Measurements from ENCODE around the gene RFTN1. TPM values are rescaled to one million over a fixed set of nuclear protein-coding genes. Genes with fewer than 3 reads are reported as not detected.

The RFTN1 gene, protein sequence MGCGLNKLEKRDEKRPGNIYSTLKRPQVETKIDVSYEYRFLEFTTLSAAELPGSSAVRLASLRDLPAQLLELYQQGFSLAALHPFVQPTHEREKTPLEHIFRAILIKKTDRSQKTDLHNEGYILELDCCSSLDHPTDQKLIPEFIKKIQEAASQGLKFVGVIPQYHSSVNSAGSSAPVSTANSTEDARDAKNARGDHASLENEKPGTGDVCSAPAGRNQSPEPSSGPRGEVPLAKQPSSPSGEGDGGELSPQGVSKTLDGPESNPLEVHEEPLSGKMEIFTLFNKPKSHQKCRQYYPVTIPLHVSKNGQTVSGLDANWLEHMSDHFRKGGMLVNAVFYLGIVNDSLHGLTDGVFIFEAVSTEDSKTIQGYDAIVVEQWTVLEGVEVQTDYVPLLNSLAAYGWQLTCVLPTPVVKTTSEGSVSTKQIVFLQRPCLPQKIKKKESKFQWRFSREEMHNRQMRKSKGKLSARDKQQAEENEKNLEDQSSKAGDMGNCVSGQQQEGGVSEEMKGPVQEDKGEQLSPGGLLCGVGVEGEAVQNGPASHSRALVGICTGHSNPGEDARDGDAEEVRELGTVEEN
- total RNA-seq: 24.4 TPM

DNA sequence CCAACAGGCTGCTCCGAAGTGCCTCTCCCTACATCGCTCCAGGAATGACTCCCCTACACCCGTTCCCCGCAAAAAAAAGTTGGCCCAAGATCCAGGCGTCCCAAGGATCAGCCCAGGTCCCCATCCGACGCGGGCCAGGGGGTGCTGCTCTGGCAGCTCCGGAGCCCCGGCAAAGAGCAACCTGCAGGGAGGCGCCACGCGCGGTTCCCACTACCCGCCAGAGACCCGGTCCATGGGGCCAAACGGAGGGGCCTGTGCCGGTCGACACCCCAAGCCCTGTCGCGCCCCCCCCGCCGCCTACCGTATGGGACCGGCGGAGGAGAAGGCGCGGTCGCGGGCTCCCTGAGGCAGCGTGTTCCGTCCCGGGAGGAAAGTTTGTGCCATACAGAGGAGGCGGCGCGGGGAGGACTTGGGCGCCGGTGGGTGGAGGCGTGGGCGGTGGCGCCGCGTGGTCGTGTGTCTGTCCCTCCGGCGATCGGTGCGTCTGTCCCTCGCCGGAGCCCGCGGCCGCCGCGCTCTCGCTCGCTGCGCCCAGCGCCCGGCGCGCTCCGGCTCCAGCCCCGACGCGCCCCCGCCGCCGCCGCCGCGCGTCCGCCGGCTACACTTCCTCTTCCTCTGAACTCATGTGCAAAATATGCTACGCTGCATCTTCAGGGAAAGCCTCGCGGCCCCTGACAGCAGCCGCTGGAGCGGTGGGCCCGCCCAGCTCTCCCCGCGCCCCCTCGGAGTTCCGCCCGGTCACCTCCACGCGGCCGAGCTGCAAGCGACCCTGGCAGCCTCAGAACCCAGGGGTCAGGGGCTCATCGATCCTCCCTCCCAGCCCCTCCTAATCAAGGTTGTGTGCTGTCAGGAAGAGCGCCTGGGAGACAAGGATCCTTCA lies at the start of gene RFTN1:
TSS of gene RFTN1 (minus strand) at position 559 of the 880 bp plus-strand sequence. CDS start 19,830 bp downstream, outside the sequence.
- DNase-seq (ENCODE audit: low spot score): peak; percentile 49

DNA sequence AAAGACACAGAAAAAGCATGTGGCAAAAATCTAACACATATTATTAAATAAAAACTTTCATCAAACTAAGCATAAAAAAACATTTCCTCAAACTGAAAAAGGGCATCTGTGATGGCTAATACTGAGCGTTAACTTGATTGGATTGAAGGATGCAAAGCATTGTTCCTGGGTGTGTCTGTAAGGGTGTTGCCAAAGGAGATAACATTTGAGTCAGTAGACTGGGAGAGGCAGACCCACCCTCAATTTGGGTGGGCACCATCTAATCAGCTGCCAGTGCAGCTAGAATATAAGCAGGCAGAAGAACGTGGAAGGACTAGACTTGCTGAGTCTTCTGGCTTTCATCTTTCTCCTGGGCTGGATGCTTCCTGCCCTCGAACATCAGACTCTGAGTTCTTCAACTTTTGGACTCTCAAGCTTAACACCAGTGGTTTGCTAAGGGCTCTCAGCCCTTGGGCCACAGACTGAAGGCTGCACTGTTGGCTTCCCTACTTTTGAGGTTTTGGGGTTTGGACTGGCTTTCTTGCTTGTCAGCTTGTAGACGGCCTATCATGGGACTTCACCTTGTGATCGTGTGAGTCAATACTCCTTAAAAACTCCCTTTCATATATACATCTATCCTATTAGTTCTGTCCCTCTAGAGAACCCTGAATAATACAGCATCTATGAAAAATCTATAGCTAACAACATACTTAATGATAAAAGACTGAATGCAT lies 46.3 kb upstream of the RFTN1 start:
- no peak for DNase-seq (ENCODE audit: low spot score)

DNA sequence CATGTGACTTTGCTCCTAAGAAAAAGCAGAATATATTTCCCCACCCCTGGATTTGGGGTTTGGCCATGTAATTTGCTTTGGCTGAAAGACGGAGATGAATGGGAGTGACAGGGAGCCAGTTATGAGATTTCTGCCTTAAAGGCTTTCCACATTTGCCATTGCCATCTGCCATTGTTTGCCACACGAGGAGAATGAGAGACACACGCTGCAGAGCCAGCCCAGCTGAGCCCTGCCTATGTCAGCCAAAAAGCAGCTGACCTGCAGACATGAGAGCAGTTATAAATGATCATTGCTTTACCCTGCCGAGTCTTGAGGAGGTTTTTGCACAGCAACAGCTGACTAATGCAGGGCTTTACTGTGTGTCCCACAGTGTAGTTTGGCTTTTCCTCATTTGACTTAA lies 40.6 kb upstream of the RFTN1 start:
- no peak for DNase-seq (ENCODE audit: low spot score)

DNA sequence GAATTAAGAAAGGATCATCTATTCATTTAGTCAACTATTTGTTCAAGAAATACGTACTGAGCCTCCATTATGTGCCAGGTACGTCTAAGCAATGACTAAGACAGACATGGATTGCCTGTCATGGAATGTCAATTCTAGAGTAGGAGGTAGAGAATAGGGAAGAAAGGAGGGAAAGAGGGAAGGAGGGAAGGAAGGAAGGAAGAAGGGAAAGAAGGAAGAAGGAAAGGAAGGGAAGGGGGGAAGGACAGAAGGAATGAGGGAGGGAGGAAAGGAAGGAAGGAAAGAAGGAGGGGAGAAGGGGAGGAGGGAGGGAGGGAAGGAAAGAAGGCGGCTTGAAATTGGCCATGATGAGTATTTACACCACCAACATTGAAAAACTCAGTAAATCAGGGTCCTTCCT lies 39.3 kb upstream of the RFTN1 start:
- no peak for DNase-seq (ENCODE audit: low spot score)

DNA sequence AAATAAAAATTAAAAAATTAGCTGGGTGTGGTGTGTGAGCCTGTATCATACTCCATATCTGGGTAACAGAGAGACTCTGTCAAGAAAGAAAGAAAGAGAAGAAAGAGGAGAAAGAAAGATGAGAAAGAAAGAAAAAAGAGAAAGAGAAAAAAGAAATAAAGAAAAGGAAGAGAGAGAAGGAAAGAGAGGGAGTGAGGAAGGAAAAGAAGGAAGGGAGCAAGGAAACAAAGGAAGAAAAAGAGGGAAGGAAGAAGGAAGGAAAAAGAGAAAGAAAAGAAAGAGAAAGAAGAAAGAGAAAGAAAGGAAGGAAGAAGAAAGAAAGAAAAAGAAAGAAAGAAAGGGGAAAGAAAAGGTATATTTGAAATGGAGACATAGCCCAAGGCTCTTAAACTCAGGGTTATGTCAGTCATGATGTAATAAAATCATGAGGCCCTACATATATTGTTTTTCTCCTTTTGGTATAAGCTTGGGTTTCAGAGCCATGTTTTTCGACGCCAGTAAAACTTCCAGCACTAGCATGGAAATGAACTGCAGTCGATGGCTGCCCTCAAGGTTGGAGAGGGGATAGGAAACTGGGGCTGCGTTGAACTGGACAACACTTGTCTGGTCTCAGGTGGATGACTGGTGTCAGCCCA lies 38.0 kb upstream of the RFTN1 start:
- no peak for DNase-seq (ENCODE audit: low spot score)

DNA sequence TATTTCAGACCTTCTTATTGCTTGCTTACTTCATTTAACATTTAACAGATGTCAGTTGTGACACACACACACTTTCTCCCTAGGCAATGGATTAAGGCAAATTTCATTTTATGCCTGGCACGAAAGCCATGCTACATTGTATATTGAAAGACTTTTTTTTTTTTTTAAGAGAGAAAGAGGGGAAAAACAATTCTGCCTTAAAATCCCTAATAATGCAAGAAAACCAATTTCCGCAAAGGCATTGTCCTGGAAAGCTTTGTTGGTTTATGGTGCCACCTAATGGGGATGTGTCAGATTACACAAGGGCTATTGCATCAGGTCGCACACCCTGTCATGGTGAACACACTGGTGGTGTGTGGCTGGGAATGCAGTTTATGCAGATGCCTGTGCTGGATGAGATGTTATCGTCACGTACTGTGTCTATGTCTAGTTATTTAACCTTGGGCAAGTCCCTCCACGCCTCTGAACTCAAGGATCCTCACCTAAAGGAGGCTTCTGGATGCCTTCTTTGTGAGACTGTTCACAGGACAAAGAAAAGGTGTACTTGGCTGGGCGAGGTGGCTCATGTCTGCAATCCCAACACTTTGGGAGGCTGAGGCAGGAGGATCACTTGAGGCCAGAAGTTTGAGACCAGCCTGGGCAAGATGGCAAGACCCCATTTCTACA lies 37.3 kb upstream of the RFTN1 start:
- peak; percentile 84 for DNase-seq (ENCODE audit: low spot score)

DNA sequence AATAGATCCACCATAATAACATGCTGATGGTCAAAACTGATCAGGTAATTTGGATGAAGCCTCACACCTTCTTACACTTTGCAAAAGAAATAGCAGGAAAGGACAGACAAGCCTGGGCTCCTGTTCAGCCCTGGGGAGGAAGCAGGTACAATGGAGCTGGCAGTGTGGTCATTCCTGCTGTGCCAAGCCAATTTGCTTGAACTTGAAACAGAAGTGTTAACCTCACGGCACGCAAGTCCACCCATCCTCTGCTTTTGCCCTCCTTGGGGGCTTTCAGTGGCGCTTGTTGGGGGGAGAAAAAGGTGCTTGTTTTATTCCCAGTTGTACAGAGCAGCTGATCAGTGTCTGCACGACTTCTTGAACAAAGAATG lies 36.8 kb upstream of the RFTN1 start:
- DNase-seq (ENCODE audit: low spot score): no peak

DNA sequence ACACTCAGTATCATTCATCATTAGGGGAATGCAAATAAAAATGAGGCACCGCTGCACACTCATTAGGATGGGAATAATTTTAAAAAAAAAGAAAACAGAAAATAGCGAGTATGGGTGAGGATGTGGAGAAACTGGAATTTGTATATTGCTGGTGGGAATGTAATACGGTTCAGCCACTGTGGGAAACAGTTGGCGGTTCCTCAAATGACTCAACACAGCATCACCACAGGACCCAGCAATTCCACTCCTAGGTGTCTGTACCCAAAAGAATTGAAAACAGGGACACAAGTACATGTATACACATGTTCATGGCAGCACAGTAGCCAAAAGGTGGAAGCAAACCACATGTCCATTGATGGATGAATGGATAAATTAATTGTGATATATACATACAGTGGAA lies 35.2 kb upstream of the RFTN1 start:
- DNase-seq (ENCODE audit: low spot score): no peak

DNA sequence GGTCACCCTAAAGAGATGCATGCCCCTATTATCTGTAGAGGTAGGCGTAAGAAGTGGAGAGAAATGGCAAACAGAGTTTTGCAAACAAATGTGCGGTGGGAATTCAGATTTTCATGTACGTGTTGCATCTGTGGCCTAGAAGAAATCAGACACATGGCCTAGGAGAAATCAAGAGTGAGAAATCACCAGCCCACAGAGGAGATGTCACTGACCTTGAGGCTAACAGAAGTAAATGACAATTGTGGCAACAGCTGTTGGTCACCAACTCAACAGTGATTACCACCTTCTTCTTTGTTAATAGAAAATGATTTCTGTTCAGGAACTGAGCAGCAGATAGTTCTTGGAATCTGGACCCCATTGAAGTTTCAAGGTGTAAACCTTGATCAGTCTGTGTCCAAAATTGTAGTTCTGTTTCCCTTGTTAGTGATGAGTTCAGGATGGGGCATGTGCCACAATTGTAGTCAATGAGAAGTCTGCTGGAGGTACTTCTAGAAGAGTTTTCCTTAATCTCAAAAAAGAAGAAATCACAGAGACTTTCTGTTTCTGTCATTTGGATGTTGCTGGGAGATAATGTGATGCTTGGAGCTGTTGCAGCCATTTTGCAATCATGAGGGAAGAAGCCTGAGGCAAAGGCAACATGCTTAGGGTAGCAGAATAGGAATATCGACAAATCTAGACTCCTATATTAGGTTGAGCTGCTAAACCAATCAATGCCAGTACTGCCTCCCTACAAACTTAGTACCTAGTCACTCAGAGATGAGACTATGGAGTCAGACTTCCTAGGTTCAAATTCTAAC lies 34.3 kb upstream of the RFTN1 start:
- DNase-seq (ENCODE audit: low spot score): no peak

DNA sequence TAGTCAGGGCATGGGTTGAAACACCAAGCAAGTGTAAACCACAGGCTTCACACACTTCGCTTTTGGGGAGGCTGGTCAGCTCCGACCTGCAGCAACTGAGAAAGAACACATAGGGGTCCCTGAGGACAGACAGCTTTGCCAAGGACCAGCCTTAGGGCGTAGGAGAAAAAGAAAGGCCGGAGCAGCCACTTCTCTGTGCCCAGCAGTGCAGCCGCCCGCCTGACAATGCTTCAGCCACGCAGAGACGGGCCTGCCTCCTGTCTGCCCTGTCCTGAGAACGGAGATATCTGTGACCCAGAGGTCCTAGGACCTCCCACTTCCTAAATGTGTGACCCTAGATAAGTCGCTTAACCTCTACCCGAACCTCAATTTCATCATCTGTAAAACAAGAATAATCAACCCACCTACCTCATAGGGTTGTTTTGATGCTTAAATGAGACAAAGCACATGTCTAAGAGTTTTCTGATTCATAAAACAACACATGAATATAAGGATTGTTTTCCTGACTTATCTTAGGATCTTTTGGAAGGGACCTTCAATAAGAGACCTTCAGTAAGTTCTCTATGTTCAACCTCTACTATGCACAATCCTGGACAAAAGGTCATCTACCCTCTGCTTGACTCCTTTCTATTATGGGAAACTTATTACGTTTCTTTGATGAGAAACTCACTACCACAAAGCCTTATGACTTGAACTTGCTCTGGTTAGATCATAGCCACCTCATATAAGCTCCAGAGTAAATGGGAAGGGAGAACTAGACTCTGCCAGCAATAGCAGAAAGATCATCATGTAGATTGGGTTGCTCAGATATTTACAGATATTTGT lies 32.9 kb upstream of the RFTN1 start:
- no peak for DNase-seq (ENCODE audit: low spot score)

DNA sequence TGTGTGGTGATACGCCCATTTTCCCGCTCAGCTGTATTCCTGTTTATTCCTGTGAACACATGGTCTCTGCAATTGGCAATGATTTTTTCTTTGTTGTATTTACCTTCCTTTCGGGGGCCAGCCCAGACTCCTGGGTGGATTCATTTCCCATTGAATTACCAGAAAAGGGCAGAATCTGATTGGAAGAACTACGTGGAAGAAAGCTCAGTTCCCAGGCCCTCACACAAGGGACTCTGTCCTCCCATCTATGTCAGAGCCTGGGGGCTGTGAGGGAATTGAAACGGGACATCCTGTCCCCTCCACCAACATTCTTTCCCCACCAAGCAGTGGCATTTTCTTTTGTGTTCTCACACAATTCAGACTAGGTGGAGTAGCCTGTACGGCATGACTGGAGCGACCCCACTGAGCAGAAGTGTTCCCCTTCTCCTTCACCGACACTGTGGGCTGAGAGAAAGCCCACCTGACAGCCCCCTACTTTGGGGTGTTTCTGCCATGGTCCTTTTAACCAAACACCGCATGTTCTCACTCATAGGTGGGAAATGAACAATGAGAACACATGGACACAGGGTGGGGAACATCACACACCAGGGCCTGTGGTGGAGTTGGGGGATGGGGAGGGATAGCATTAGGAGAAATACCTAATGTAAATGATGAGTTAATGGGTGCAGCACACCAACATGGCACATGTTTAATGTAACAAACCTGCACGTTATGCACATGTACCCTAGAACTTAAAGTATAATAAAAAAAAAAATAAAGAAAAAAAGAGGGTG lies 32.1 kb upstream of the RFTN1 start:
- DNase-seq (ENCODE audit: low spot score): no peak

DNA sequence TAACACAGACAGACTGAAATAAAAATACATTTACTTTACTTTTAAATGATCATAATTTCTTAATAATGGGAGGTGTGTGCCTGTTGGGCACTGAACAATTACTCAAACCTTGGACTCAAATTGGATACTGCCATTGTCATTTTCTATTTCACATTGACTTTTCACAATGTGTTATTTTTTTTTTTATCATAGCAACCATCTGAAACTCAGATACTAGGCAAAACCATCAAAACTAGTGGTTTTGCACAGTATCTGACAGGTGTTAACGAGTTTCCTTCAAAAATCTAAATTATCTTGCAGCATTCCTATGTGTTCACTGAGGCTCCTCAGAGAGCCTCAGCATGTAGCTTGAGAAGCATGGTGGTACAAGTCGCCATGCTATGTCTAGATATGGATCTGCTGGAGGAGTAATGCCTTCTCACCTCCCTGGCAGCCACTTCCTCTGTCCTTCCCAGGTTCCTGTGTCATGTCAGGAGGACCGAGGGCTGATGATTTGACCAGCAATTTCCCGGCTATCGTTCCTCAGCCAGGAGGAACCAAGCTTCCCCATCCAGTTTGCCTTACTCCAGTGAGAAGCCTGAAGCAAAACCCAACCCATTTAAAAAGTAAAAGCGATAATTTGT lies 29.9 kb upstream of the RFTN1 start:
- DNase-seq (ENCODE audit: low spot score): no peak

DNA sequence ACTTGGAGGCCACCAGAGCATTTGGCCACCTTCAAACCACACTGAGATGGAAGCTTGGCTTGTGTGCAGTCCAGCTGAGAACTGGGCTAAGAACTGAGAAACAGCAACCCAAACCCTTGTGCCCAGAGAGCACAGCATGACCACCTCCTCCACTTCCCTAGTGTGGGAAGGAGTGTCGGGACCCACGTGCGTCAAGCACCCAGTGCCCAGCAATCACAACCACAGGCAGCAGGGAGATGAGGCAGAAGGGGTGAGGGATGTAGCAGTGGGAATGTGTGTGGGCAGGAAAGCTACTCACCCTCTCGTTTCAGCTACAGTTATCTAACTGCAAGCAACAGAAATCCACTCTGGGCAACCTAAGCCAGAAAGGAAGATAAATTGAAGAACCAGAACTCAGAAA lies 25.0 kb upstream of the RFTN1 start:
- DNase-seq (ENCODE audit: low spot score): no peak

DNA sequence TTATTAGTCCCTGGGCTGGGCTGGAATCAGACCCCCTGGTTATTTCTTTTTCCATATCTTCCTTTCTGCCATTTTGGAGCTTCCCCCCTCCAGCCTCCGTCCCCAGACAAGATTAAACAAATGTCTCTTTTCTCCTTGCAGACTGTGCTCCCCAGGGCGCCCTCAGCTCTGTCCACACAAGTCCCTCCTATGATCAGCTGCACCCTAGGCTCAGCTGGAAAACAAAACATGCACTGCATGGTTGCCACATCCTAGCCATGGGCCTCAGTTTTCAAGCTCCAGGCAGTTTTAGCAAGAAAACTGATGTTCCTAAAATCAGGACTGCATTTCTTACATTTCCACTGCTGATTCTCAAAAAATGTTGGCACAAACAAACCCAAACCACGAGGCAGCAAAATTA lies 23.5 kb upstream of the RFTN1 start:
- DNase-seq (ENCODE audit: low spot score): no peak

DNA sequence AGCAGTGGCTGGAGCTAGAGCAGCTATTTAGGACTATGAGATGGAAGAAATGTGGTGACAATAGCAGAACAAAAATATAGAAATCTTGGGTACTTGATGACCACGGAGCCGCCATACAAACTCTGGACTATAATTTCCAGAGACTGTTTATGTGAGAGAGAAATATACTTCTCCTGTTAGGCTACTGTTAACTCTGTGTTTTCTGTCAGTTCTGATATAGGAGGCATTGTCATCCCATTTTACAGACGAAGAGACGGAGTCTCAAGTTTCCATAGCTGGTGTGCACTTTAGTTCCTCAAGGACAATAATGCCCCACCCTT lies 22.8 kb upstream of the RFTN1 start:
- no peak for DNase-seq (ENCODE audit: low spot score)

DNA sequence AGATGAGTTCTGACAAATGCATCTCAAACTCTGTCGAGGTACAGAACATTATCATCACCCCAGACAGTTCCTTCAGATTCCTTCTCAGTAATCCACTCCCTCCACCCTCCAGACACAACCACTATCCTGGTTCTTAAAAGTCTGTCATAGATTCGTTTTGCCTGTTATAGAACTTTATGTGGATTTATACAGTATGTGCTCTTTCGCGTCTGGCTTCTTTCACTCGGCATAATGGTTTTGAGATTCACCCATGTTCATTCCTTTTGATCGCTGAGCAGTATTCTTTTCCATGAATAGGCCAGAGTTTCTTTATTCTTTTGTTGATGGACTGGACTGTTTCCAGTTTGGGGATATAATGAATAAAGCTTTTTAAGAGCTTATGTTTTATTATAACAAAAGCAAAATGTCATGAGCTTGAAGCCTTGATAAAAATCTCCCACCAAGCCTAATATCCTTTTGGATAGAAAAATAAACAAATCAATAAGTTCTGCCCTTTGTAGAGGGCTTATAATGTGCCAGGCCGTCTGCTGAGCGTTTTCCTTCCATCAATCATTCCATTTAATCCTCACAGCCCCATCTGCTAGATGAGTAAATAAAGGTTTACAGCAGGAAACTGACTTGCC lies 21.3 kb upstream of the RFTN1 start:
- DNase-seq (ENCODE audit: low spot score): no peak

DNA sequence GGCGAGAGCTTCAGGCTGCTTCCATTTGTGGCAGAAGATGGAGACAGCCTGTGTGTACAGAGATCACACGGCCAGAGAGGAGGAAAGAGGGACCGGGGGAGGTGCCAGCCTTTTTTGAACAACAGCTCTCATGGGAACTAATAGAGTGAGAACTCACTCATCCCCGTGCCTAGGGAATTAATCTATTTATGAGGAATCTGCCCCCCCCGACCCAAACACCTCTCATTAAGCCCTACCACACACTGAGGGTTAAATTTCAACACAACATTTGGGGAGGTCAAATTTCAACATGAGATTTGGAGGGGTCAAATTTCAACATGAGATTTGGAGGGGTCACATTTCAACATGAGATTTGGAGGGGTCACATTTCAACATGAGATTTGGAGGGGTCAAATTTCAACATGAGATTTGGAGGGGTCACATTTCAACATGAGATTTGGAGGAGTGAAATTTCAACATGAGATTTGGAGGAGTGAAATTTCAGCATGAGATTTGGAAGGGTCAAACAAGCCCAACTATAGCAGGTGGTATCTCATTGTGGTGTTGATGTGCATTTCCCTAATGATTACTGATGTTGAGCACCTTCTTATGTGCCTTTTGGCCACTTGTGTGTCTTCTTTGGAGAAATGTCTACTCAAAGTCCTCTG lies 20.6 kb upstream of the RFTN1 start:
- no peak for DNase-seq (ENCODE audit: low spot score)

All from ureter (tissue), 1 donor.